HCT116 (cell line): ENCODE measurements around the gene TSPEAR. TPM values are rescaled to one million over a fixed set of nuclear protein-coding genes. Genes with fewer than 3 reads are reported as not detected.

Experiments
- ATAC-seq: fragments of 200-7000 bp; cut with Tn5 transposase; 2 replicates; pipeline ENCODE4 v1.9.1; 2020; ENCODE audit warnings: mild to moderate bottlenecking, moderate library complexity
- BruUV-seq: library from RNA; stranded (reverse); fragments of 400-500 nt; replicated peaks from 2 replicates; lab custom pipeline; 2021; lab: Mats Ljungman, UMichigan
- CTCF ChIA-PET: fragments of 300-600 bp; sonication (Branson Sonifier 250); formaldehyde crosslinking; loops from one replicate; lab custom pipeline; 2021; ENCODE audit warnings: antibody characterized with exemption; lab: Charles Lee
- POLR2A ChIA-PET: fragments of 300-600, 350-600 bp; sonication (Branson Sonifier 250); formaldehyde crosslinking; loops from one replicate; lab custom pipeline; 2021; ENCODE audit warnings: antibody characterized with exemption; lab: Charles Lee
- RAD21 ChIA-PET, 2 experiments: fragments of 300-600 bp; sonication (Branson Sonifier 250); formaldehyde crosslinking; loops; one replicate each; lab custom pipeline; 2023; ENCODE audit warnings: low total read pairs in 2 of 2; ENCODE audit not compliant: uncharacterized antibody in 2 of 2, unreplicated experiment in 2 of 2, low non-redundant PET in 1 of 2; lab: Charles Lee
- DNase-seq: peaks from one replicate; pipeline ENCODE4 v3.0.0-alpha.2; 2010; ENCODE audit warnings: low read depth, low spot score
- H2AFZ ChIP-seq: fragments of 200-600 bp; shearing (Covaris generic), sonication (generic); 2 replicates; pipeline ENCODE4 v1.6.1; 2017; ENCODE audit warnings: low read depth, mixed run types, mixed read lengths, antibody characterized with exemption, low read length; ENCODE audit not compliant: poor library complexity, severe bottlenecking
- H3K27ac ChIP-seq: 2 replicates; pipeline ENCODE4 v1.5.1; 2012; ENCODE audit warnings: low read depth, low read length
- H3K27me3 ChIP-seq: fragments of 200-600 bp; sonication (generic); 2 replicates; pipeline ENCODE4 v1.6.1; 2016; ENCODE audit warnings: mixed run types, low read length, mixed read lengths; ENCODE audit not compliant: insufficient read depth
- H3K36me3 ChIP-seq, 2 experiments: fragments of 200-500 bp in 1 of 2; fragments of 200-600 bp in 1 of 2; sonication (Bioruptor generic) in 1 of 2; sonication (generic) in 1 of 2; 2 replicates each; pipeline versions ENCODE4 v1.5.1 to v1.6.1; 2014 to 2016; ENCODE audit warnings: low read length in 2 of 2, inconsistent platforms in 1 of 2, mixed read lengths in 1 of 2, mixed run types in 1 of 2; ENCODE audit not compliant: insufficient read depth in 2 of 2, control insufficient read depth in 1 of 2
- H3K4me1 ChIP-seq, 2 experiments: fragments of 200-600 bp in 1 of 2; sonication (generic) in 1 of 2; 2 replicates each; pipeline versions ENCODE4 v1.5.1 to v1.6.1; 2012 to 2017; ENCODE audit warnings: low read length in 2 of 2, inconsistent platforms in 1 of 2, mild to moderate bottlenecking in 1 of 2, mixed read lengths in 1 of 2, mixed run types in 1 of 2, moderate library complexity in 1 of 2; ENCODE audit not compliant: insufficient read depth in 2 of 2, control insufficient read depth in 1 of 2
- H3K4me2 ChIP-seq: fragments of 200-600 bp; sonication (generic); 2 replicates; pipeline ENCODE4 v1.6.1; 2017; ENCODE audit warnings: mixed run types, low read length, mixed read lengths
- H3K4me3 ChIP-seq, 2 experiments: fragments of 200-600 bp in 1 of 2; sonication (generic) in 1 of 2; replicated peaks in 1 of 2; 2 replicates each; pipeline ENCODE4 v1.5.1; 2011 to 2016; ENCODE audit warnings: low read length in 2 of 2, control low read depth in 1 of 2, low read depth in 1 of 2, mild to moderate bottlenecking in 1 of 2, mixed read lengths in 1 of 2, mixed run types in 1 of 2
- H3K79me2 ChIP-seq: fragments of 200-600 bp; sonication (generic); 2 replicates; pipeline ENCODE4 v1.6.1; 2017; ENCODE audit warnings: mild to moderate bottlenecking, mixed run types, low read length, moderate library complexity, mixed read lengths; ENCODE audit not compliant: insufficient read depth
- H3K9ac ChIP-seq: fragments of 200-600 bp; sonication (generic); 2 replicates; pipeline ENCODE4 v1.6.1; 2016; ENCODE audit warnings: low read length, mixed read lengths
- H3K9me2 ChIP-seq: fragments of 200-600 bp; sonication (generic), shearing (Covaris generic); 2 replicates; pipeline ENCODE4 v1.6.1; 2017; ENCODE audit warnings: mixed run types, mild to moderate bottlenecking, moderate library complexity; ENCODE audit not compliant: insufficient read depth
- H3K9me3 ChIP-seq, 2 experiments: fragments of 200-500 bp in 1 of 2; fragments of 200-600 bp in 1 of 2; sonication (Bioruptor generic) in 1 of 2; sonication (generic) in 1 of 2; 2 replicates each; pipeline ENCODE4 v1.6.1; 2014 to 2017; ENCODE audit warnings: low read length in 2 of 2, mixed read lengths in 2 of 2, inconsistent platforms in 1 of 2, low read depth in 1 of 2, mild to moderate bottlenecking in 1 of 2, mixed run types in 1 of 2, moderate library complexity in 1 of 2; ENCODE audit not compliant: control insufficient read depth in 1 of 2, insufficient read depth in 1 of 2
- H4K20me1 ChIP-seq: fragments of 200-600 bp; sonication (generic), shearing (Covaris generic); 2 replicates; pipeline ENCODE4 v1.6.1; 2017; ENCODE audit warnings: mixed run types, mild to moderate bottlenecking, moderate library complexity; ENCODE audit not compliant: insufficient read depth
- ATF3 ChIP-seq: IDR thresholded peaks from 2 replicates; pipeline ENCODE4 v1.6.1; 2012
- CBX3 ChIP-seq: IDR thresholded peaks from 2 replicates; pipeline ENCODE4 v1.6.1; 2012; ENCODE audit warnings: low read depth
- CTCF ChIP-seq, 3 experiments: fragments of 200-600 bp in 1 of 3; sonication (generic) in 1 of 3; IDR thresholded peaks in 2 of 3; conservative IDR thresholded peaks in 1 of 3; 2 replicates each; pipeline ENCODE4 v1.5.1; 2012 to 2017; ENCODE audit warnings: low read depth in 2 of 3, low read length in 2 of 3, antibody characterized with exemption in 1 of 3, borderline replicate concordance in 1 of 3, control low read depth in 1 of 3, mild to moderate bottlenecking in 1 of 3, mixed read lengths in 1 of 3, mixed run types in 1 of 3, moderate library complexity in 1 of 3; ENCODE audit not compliant: insufficient read depth in 1 of 3
- EGR1 ChIP-seq: IDR thresholded peaks from 2 replicates; pipeline ENCODE4 v1.6.1; 2012; ENCODE audit warnings: low read depth
- ELF1 ChIP-seq: IDR thresholded peaks from 2 replicates; pipeline ENCODE4 v1.6.1; 2012; ENCODE audit warnings: low read depth, borderline replicate concordance
- EZH2 ChIP-seq: fragments of 200-600 bp; sonication (generic); IDR thresholded peaks from 2 replicates; pipeline ENCODE4 v1.6.1; 2017; ENCODE audit warnings: antibody characterized with exemption, mixed run types
- EZH2phosphoT487 ChIP-seq: fragments of 200-600 bp; IDR thresholded peaks from 2 replicates; pipeline ENCODE4 v1.6.1; 2018; ENCODE audit warnings: antibody characterized with exemption, borderline replicate concordance
- FOSL1 ChIP-seq: IDR thresholded peaks from 2 replicates; pipeline ENCODE4 v1.6.1; 2012; ENCODE audit warnings: low read depth
- MAX ChIP-seq: IDR thresholded peaks from 2 replicates; pipeline ENCODE4 v1.6.1; 2012
- POLR2A ChIP-seq: IDR thresholded peaks from 2 replicates; pipeline ENCODE4 v1.7.0; 2011; ENCODE audit warnings: borderline replicate concordance; ENCODE audit not compliant: insufficient read depth, insufficient read length; ENCODE audit errors: extremely low read depth
- POLR2AphosphoS5 ChIP-seq: IDR thresholded peaks from 2 replicates; pipeline ENCODE4 v1.6.1; 2011; ENCODE audit warnings: mild to moderate bottlenecking, low read depth, low read length, moderate library complexity
- REST ChIP-seq: IDR thresholded peaks from 2 replicates; pipeline ENCODE4 v1.6.1; 2012; ENCODE audit warnings: low read depth
- SIN3A ChIP-seq: IDR thresholded peaks from 2 replicates; pipeline ENCODE4 v1.6.1; 2012; ENCODE audit warnings: low read depth
- SP1 ChIP-seq: IDR thresholded peaks from 2 replicates; pipeline ENCODE4 v1.6.1; 2012; ENCODE audit warnings: low read depth
- SRF ChIP-seq: IDR thresholded peaks from 2 replicates; pipeline ENCODE4 v1.6.1; 2012; ENCODE audit warnings: low read depth
- YY1 ChIP-seq: IDR thresholded peaks from 2 replicates; pipeline ENCODE4 v1.6.1; 2011; ENCODE audit warnings: low read length, low read depth, moderate library complexity, mild to moderate bottlenecking; ENCODE audit not compliant: insufficient replicate concordance; ENCODE audit errors: extremely low read depth
- ZBTB33 ChIP-seq: IDR thresholded peaks from 2 replicates; pipeline ENCODE4 v1.6.1; 2011; ENCODE audit warnings: mild to moderate bottlenecking, low read length, moderate library complexity; ENCODE audit not compliant: insufficient replicate concordance; ENCODE audit errors: extremely low read depth
- ZFX ChIP-seq: fragments of 450-650 bp; IDR thresholded peaks from 2 replicates; pipeline ENCODE4 v1.6.1; 2017
- intact Hi-C: fragments of 100-400 bp; cut with micrococcal nuclease; formaldehyde crosslinking; loops from 2 replicates; pipeline ENCODE4 v1.10.0; 2022
- total RNA-seq: library from RNA; stranded (reverse); gene quantifications from one replicate; pipeline ENCODE4 v1.2.1, GENCODE V29; 2021; ENCODE audit not compliant: unreplicated experiment

Gene TSPEAR
- total RNA-seq, 1 experiment from 2014 or later, result not detected

GRCh38 chr21:44710294-44710665 is 1.1 kb downstream of the TSPEAR start:
- H3K9me3 ChIP-seq, result no peaks in the 10 kb centered on the region
- CTCF ChIA-PET, result no interaction called here

More at GRCh38 chr21:44710294-44710665, 1.1 kb downstream of the TSPEAR start:
- no peak overlapping the region for H3K27ac ChIP-seq
- ATAC-seq (no peak), DNase-seq (no peak)
- ChIA-PET POLR2A (no interaction called here), RAD21 (no interaction called here)
- intact Hi-C loops, result no loop called here
- no peaks in the 10 kb centered on the region for H3K79me2 ChIP-seq
- H2AFZ ChIP-seq, result no peak overlapping the region
- H3K4me3 ChIP-seq, result no peak overlapping the region
- peaks cover 0 to 6% of the 10 kb centered on the region in 2 experiments; a peak in 1 of 4 replicates for H3K4me1 ChIP-seq
- no TSS peak for BruUV-seq
- H3K9ac ChIP-seq, result no peak overlapping the region
- peaks cover 30% of the 10 kb centered on the region; the same call in 1 of the 2 replicates for H3K27me3 ChIP-seq
- no peak overlapping the region for H3K4me2 ChIP-seq
- no peaks in the 10 kb centered on the region for H4K20me1 ChIP-seq
- H3K9me2 ChIP-seq, result no peaks in the 10 kb centered on the region
- no peaks in the 10 kb centered on the region for H3K36me3 ChIP-seq
- TF ChIP-seq EZH2 (no peak), SRF (no peak), MAX (no peak), SP1 (no peak), ZFX (no peak), POLR2AphosphoS5 (no peak), EZH2phosphoT487 (no peak), CTCF (IDR thresholded peaks at IDR 0.05 in 2 of 3, conservative IDR thresholded peaks at IDR 0.05 in 1 of 3; ENCODE audit: borderline replicate concordance in 1 of 3, insufficient read depth in 1 of 3, low read depth in 2 of 3, low read length in 2 of 3) (no peak), ZBTB33 (no peak), POLR2A (no peak), ELF1 (no peak), SIN3A (no peak), FOSL1 (no peak), REST (no peak), ATF3 (no peak), EGR1 (no peak), CBX3 (no peak), YY1 (no peak)
